Cerebellar nuclear complex (tissue), 1 donor: ENCODE measurements around the gene DHX15.
A peak's percentile ranks its signal among the peaks of the same experiment; 100 is the strongest.

Source experiments
- DNase-seq, 2 experiments: peaks; one replicate each; lab custom pipeline; 2025; lab: John Stamatoyannopoulos, UW

DHX15 gene

DNA sequence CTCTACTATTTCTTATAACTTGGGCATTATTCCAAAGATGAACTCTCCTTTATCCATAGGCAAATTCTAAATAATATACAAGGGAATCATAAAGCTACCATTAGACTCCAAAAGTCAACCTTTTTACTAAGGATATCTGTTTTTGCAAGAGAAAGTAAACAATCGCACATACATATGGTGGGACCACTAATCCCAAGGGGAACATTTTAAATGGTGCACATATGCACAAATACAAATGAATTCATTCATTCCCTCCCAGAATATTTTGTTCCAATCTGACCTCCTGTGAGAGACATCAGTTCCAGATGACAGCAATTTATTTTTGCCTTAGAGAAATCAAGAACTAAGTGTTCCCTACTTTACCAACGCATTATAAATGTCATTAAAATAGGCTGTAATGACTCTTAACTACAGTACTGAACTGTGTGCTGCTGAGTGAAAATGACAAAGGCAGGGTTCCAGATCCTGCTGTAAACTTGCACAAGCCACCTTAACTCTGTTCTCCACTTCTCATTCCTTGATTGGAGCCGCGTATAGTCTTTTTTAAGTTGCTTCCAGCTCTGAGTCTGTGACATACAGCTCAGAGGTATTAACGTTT is 2.0 kb downstream of the DHX15 start:
- DNase-seq = no peak

DNA sequence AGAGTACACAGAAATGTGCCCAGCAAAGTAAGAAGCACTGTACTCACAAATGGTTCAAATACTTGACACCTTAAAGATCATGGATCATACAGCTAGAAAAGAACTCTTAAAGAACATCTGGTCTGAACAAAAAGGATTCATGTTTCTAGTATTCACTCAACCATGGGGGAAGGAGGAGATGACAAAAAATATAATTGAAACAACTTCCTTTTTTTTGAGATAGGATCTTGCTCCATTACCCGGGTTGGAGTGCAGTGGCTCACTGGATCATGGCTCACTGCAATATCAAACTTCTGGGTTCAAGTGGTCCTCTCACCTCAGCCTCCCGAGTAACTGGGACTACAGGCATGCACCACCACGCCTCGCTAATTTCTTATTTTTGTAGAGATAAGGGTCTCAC is 6.0 kb downstream of the DHX15 start:
- DNase-seq = no peak

DNA sequence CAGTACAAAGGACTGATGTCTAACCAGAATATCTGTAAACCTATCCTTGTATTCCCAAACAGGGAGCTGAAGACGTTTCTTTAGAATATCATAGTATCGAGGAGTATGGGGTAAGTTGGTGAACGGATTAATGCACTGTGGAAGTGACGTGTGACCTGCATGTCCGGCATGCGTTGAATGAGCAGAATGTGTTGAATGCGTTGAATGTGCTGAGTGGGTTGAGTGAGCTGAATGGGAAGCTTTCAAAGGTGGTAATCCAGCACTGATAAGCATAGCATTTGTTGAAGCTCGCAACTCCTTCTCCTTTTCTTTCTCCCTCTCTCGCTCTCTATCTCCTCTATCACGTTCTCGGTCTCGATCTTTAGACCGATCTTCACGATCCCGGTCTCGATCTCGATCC is 8.1 kb downstream of the DHX15 start:
- DNase-seq = no peak

DNA sequence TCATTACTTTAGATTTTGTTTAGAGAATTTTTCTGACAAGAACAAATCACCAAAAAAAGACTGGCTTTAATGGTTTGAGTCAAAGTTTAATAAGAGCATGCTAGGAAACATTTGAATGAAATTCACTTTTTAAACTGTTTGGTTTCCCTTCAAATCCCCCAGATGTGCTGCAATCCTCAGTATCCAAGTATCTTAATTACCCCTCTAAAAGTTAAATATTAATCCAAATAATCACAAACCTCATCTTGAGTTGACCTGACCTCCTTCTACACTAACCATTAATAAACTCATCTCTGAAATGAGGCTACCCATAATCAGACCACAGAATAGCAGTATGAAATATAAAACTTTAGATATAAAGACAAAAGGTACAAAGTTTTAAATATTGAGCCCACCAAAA is 10.1 kb downstream of the DHX15 start:
- DNase-seq = no peak

DNA sequence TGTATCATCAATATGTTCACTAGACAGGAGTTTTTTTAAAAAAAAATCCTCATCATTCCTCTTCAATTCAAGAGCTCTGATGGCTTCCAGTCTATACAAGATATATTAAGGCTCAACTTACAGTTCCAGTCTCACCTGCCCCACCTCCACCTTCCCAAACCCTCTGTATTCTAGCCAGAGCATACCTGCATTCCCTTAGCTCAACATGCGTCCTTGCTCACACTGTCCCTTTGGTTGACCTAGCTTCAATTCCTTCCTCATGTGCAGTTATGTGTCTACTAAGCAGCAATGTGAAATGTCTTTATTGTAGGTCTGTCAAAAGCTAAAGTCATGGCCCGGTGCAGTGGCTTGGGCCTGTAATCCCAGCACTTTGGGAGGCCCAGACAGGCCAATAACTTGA is 10.8 kb downstream of the DHX15 start:
- DNase-seq = no peak

DNA sequence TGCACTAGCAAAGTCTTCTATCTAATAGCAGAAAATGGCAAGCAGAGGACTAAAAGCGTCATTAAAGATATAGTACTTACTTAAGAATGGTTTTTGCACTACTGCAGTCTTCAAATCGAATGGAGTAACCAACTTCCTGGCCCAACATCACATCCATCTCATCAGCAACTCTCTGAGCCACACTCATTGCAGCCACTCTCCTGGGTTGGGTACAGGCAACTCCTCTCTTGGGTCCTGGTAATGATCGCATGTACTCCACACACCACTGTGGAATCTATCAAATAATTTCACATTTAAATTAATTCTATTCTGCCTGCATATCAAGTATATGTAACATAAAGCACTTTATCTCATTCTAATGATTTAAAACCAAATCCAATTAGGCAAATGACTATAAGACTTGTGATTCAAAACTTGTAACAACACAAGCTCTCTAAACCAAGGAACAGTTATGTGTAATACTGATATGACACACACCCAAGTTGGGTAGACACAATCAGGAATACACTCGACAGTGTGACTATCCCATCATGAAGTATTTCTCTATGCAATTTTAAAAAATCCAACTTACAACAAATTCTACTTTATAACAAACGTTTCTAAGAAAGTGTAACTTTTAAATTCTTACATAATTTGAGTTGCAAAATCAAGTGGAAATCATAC is 13.6 kb downstream of the DHX15 start:
- DNase-seq = no peak

DNA sequence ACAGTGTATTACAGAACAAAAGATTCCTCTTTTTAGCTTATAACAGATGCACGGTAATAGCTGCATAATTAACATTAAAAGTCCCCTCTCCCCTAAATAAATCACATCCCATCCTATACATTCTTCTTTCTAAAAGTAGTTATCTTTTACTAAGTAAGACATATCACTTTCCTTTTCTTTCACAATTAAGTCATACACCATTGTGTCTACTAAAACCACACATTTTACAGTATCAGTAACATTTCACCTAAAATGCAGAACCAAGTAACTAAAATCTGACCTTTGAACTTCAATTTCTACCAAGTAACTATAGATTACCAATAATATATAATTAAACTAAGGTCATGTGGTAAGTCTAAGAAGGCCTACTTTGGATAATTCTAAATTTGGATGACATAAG is 14.2 kb downstream of the DHX15 start:
- DNase-seq = no peak

DNA sequence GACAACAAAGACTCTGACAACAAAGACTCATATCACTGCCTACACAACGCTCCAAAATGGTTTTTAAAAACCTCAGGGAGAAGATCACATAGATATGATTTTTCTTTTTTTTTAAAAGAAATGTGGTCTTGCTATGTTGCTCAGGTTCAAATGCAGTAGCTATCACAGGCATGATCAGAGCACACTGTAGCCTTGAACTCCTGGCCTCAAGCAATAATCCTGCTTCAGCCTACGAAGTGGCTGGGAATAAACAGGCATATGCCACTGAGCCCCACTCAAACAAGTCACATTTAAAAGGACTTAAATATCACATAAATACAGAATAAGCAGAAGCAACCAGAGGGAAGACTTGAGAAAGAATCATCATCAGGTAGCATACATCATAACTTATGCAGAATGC is 14.7 kb downstream of the DHX15 start:
- DNase-seq = no peak

DNA sequence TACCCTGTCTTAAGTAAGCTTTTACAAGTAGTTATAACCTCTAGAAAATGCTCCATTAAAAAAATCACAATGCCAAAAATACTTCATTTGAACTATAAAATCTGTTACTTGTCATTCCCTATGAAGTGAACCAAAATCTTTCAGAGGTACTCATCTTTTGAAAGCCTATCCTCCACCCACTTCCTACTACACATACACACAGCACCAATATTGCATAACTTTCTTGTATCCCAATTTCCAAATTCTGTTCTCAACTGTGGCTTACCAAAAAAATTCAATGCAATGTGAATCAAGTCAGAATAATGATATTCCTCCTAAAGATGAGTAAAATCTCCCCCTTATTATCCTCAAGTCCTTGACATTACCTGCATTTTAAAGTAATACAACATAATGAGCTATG is 15.9 kb downstream of the DHX15 start:
- DNase-seq = no peak

DNA sequence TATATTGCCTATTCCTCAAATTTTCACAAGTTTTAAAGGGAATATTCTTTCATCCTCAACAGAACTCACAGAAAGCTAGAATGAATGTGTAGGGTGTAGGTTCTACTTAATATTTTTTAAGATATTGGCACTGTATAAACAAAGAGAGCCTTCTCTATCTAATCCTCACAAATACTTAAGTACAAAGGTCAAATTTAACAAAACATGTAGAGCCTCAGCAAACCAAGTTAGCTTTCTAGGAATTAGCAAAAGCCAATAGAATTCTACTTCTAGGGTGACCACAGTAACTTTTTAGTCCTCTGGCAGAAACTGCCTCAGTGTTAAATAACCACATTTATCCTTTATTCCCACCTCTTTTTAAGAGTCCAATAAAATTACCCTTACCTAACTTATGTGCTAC is 19.3 kb downstream of the DHX15 start:
- no peak for DNase-seq

DNA sequence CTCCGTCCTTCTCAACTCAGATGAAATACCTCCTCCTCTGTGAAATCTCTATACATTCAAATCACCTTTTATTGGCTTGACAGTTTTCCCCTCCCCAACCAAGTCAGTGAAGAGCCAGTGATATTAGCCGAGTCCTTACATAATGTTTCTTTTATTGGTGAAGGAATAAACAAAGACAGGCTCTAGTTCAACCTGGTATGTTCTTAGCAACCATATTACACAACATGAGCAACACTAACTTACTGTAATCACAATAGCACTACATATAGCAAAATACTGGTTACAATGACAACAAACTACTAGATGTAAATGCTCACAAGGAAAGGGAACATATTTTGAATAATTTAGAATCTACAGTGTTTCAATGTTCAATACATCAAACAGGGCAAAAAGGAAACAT is 19.9 kb downstream of the DHX15 start:
- DNase-seq = no peak

DNA sequence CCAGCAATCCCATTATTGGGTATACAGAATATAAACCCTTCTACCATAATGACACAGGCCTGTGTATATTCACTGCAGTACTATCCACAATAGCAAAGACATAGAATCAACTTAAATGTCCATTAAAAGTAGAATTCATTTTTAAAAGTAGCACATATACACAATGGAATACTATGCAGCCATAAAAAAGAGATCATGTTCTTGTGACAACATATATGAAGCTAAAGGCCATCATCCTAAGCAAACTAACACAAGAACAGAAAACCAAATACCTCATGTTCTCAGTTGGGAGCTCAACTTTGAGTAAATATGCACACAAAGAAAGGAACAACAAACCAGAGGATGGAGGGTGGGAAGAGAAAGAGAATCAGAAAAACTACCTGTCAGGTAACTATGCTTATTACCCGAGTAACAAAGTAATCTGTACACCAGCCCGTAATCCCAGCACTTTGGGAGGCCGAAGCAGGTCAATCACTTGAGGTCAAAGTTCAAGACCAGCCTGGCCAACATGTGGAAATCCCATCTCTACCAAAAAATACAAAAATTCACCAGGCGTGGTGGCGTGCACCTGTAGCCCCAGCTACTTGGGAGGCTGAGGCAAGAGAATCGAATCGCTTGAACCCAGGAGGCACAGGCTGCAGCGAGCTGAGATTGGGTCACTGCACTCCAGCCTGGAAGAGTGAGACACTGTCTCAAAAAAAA is 22.8 kb downstream of the DHX15 start:
- DNase-seq = no peak

DNA sequence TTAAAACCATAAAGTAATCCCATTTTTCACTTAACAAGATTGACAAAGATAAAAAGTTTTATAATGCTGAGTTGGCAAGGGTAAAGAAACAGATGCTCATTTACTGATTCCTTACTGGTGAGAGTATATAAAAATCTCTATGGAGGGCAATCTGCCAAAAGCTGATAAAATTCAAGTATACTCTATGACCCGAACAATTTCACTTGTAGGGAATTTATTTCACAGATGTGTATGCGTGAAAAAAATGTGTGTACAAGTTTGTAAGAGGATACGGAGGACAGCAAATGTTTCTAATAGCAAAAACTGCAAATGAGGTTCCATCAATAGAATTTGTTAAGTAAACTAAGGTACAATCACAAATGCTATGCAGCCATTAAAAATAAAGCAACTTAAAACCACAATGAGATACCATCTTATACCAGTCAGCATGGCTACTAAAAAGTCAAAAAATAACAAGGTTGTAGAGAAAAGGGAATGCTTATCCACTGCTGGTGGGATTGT is 23.4 kb downstream of the DHX15 start:
- DNase-seq = no peak

DNA sequence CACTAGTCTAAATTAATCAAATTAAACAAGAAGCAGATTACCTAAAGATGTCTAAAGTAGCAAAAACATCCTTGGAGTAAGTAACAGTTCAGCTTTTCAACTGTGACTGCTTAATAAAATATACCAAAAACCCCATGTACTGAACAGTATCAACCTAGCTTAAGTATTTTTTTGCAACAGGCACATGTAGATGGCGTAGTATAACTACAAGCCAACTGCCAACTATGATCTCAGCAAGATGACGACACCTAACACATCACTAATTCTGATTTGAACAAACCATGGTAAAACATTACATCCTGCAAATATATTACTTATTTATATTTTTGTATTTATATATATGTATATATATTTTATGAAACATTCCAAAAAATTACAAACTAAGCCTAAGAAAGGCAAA is 24.5 kb downstream of the DHX15 start:
- DNase-seq = no peak

DNA sequence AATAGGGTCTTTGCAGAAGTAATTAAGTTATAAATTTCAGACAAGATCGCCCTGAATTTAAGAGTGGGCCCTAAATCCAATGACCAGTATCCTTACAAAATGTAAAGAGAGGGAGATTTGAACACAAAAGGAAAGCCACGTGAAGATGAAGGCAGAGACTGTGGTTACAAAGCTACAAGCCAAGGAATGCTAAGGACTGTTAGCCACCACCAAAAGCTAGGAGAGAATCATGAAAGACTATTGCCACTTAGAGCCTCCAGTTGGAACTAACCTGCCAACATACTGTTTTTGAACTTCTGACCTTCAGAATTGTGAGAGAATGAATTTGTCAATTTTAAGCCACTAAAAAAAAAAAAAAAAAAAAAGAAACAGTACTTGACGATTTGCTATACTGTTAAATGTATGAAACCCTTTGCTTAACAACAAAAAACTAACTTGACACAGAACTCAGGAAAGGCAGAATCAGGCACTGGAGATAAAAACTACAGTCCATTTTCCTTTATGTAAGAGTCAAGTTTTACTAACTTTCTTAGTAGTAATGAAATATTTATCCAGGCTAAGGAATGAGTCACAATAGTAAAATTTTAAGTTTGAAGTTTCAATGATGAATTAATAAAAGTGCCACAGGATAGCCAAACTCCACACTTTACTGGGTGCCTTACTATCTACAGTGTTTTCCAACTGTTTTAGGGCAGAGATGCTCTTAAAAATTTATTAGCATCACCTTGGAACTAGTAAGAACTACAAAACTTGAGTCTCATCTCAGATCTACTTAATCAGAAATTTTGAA is 25.1 kb downstream of the DHX15 start:
- no peak for DNase-seq

DNA sequence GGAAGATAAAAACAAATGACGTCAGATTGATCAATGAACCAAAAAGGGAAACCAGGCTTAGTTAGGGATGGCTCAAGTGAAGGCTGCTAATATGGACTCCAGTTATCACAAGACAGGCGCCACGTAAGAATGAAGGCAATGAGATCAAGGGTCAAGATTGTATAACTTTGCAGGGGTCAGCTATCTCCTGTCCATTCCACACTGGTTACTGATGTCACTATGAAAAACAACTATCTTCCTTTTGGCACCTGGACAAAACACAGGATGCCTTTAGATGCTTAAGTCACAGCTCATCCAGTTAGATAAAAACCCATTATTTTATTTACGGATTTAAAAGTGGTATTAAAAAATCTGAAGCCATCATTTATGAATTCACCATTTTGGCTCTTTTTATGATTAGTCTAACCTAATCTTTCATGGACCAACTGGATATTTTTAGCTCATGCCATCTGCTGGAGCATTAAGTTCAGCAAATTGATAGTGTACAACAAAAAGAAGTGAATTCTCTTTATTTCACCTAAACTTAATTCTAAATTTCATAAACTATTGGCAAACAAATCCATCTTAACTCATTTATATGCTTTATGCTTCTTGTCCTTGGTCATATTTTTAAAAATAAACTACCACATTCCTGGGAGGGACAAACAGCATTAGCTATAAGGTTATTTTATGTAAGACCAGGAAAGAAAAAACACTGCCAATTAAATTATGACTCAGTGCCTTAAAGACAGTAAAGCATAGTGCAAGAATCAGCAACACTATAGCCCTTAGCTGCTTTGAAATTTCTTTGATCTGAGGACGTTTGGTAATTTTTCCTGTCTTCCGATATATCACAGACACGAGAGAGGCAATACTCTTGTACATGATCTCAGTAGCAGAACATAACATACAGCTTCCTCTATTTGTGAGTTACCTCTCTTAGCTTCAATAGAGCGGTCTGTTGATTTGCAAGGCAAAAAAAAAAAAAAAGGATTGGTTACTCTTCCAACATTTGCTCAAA is 27.0 kb downstream of the DHX15 start:
- DNase-seq = peak in 1 of 2 experiments; percentile 20

DNA sequence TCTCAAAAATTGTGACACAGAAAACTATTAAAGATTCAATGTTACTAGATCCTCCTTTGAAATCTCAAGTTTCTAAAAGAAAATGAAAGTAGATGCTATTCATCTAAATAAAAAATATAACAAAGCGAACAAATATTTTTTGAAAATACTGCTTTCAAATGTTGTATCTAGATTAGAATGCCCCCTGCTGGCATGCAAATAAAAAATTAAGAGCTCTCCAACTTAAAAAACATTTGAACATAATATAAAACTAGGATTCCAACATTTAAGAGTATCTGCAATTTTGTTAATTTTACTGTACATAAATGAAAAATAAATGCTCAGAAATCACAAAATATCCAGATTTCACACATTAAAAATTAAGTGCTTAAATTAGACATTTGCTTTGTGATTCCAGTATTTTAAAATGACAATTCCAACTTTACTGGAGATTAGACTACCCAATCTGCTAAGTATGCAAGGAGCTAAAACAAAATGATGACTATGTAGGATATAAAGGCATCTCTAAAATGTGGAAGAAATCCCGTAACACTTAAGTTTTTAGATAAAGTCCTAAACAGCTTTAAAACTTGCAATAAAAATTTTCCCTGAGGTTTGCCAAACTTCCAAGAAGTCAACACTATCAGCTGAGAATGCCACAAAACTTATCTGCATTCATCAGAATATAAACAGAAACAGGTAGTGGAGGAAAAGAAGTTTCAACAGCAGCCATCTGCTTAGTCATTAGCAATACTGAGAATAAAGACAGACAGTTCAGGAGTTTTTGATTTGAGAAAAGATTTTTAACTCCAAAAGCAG is 32.7 kb downstream of the DHX15 start:
- DNase-seq = no peak

DNA sequence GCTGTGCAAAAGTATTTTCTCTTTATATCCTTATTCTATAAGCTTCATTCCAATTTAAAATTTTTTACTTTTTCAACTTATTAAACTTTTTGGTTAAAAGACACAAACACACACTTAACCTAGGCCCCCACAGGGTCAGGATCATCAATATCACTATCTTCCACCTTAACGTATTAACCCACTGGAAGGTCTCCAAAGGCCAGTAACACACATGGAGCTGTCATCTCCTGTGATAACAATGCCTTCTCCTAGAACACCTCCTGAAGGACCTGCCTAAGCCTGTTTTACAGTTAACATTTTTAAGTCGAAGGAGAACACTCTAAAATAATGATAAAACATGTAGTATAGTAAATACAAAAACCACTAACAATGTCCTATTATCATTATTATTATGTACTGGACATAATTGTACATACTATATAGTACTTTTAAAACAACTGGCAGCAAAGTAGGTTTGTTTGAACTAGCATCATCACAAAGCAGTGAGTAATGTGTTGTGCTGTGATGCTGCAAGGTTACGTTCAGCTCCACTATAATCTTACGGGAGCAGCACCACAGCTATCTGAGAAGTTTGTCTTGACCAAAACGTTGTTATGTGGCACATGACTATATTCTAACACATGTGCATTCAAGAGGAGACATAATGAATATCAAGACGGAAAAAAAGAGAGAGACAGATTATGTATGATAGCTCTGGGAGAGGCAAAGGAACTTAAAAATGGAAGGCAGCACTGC is 33.7 kb downstream of the DHX15 start:
- DNase-seq = no peak

DNA sequence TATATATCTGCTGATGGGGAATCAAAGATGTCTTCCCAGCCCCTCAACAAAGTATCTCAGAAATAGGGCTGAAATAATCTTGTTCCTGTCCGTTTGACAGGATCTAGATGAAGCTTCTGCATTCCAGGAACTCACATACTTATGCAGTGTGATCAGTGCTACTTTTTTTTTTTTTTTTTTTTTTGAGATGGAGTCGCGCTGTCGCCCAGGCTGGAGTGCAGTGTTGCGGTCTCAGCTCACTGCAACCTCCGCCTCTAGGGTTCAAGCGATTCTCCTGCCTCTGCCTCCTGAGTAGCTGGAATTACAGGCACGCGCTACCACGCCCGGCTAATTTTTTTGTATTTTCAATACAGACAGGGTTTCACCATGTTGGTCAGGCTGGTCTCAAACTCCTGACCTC is 36.4 kb downstream of the DHX15 start:
- no peak for DNase-seq
